Suppressor macrophage treated with lipopolysaccharide for 1 hour (primary cell): Measurements from ENCODE around the gene QRFP.
"Not testable (repeated sequence)": the region's sequence is repeated elsewhere in the genome, so short reads cannot be mapped to it uniquely, and the experiment has no call there.

ENCODE experiments used
- DNase-seq, 3 donors: peaks; one replicate each; pipeline ENCODE4 v3.0.0-alpha.2; 2020 to 2022

Gene QRFP

GRCh38 chr9:130919559-130920145, 23.0 kb upstream of the QRFP start:
- no peak for DNase-seq

- no peak for DNase-seq
Measured at GRCh38 chr9:130918826-130919558, 22.4 kb upstream of the QRFP start.

GRCh38 chr9:130918101-130918825, 21.7 kb upstream of the QRFP start:
- no peak for DNase-seq

- no peak for DNase-seq
Measured at GRCh38 chr9:130917168-130917960, 20.8 kb upstream of the QRFP start.

DNA sequence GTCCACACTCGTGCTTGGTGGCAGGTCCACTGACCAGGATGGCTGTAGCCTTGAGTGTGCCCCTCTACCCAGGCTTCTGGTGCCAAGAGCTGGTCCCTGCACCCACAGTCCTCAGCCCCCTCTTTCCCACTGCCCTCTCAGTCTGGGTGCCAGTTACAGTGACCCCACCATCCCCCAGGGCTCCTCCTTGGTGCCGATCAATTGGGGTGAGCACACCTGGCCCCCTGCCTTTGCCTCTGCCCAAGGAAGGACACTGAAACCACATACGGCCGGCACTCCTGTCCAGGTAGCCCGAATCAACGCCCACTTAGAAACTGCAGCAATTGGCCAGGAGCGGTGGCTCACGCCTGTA, 18.5 kb upstream of the QRFP start:
- DNase-seq: no peak

- DNase-seq: no peak
Measured at GRCh38 chr9:130914417-130915095, 17.9 kb upstream of the QRFP start.

GRCh38 chr9:130913599-130914416, 17.2 kb upstream of the QRFP start:
- no peak for DNase-seq

- no peak for DNase-seq
Measured at GRCh38 chr9:130912932-130913598, 16.5 kb upstream of the QRFP start.

GRCh38 chr9:130911254-130912049, 14.8 kb upstream of the QRFP start:
- DNase-seq: no peak

DNA sequence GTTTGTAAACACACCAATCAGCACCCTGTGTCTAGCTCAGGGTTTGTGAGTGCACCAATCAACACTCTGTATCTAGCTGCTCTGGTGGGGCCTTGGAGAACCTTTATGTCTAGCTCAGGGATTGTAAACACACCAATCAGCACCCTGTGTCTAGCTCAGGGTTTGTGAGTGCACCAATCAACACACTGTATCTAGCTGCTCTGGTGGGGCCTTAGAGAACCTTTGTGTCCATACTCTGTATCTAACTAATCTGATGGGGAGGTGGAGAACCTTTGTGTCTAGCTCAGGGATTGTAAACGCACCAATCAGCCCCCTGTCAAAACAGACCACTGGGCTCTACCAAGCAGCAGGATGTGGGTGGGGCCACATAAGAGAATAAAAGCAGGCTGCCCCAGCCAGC, 14.1 kb upstream of the QRFP start:
- DNase-seq: not testable (repeated sequence)

DNA sequence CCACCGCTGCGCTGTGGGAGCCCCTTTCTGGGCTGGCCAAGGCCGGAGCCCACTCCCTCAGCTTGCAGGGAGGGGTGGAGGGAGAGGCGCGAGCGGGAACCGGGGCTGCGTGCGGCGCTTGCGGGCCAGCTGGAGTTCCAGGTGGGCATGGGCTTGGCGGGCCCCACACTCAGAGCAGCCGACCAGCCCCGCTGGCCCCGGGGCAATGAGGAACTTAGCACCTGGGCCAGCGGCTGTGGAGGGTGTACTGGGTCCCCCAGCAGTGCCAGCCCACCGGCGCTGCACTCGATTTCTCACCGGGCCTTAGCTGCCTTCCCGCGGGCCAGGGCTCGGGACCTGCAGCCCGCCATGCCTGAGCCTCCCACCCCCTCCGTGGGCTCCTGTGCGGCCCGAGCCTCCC, 13.4 kb upstream of the QRFP start:
- not testable (repeated sequence) for DNase-seq

- DNase-seq: no peak
Measured at GRCh38 chr9:130908878-130909355, 12.3 kb upstream of the QRFP start.

DNA sequence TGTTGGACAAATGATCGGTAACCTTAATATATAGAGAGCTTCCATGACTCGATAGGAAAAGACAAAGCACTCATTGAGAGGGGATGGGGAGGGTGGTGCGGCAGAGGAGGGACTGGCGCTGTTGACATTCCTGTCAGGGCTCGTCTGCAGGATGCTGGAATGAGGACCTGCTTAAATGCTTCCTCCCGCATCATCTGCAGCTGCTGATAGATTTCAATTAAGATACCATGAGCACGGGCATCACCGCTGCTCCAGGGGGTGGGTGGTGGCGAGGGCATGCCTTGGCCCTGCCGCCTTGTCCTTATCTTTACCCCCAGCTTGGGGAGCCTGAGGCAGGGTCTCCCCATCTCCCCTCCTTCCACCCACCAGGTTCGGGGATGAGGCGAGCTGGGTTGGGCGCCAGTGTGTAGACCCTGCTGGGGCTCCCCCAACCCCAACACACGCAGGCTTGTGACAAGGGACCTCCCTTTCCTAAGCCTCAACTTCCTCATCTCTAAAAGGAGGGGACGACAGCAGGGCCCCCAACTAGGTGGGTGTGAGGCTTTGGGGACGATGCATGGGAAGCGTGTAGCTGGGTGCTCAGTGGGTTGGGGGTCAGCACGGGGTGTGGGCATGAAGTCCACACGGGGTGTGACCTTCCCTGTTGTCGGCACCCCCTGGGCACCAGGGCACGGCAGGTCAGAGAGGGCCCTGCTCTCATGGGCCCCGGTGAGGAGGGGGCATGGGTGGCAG, 11.7 kb upstream of the QRFP start:
- DNase-seq: no peak

GRCh38 chr9:130906735-130907416, 10.3 kb upstream of the QRFP start:
- DNase-seq: no peak

GRCh38 chr9:130905902-130906734, 9.5 kb upstream of the QRFP start:
- no peak for DNase-seq

- peak in 2 of 3 donors; percentile 21 to 26 for DNase-seq
Measured at GRCh38 chr9:130905125-130905901, 8.7 kb upstream of the QRFP start.
